ENCODE measurements around the gene TREM2. TPM values are rescaled to one million over a fixed set of nuclear protein-coding genes. Genes with fewer than 3 reads are reported as not detected.
"Not testable (repeated sequence)": the region's sequence is repeated elsewhere in the genome, so short reads cannot be mapped to it uniquely, and the experiment has no call there.

TREM2 gene
- total RNA-seq, 1 experiment from 2014 or later: not detected

- DNase-seq (ENCODE audit: low spot score): no peak
Observed at GRCh38 chr6:41155132-41155805, 7.6 kb downstream of the TREM2 start.

- DNase-seq (ENCODE audit: low spot score): no peak
Observed at GRCh38 chr6:41153992-41154625, 8.8 kb downstream of the TREM2 start, which contains the start of gene TREML1. TSS of gene TREML1 (minus strand) at chr6:41154347. CDS start at chr6:41154288, 59 bp downstream.

- DNase-seq (ENCODE audit: low spot score): no peak
Observed at GRCh38 chr6:41153451-41153850, 9.5 kb downstream of the TREM2 start.

- no peak for DNase-seq (ENCODE audit: low spot score)
Observed at GRCh38 chr6:41150671-41151070, 12.2 kb downstream of the TREM2 start.

GRCh38 chr6:41147917-41148316 lies 15.0 kb downstream of the TREM2 start:
- DNase-seq (ENCODE audit: low spot score): no peak

- DNase-seq (ENCODE audit: low spot score): no peak
Observed at GRCh38 chr6:41136911-41137310, 26.0 kb downstream of the TREM2 start.

GRCh38 chr6:41135062-41135832 lies 27.7 kb downstream of the TREM2 start:
- DNase-seq (ENCODE audit: low spot score): no peak

- DNase-seq (ENCODE audit: low spot score): no peak
Observed at GRCh38 chr6:41132254-41132653, 30.7 kb downstream of the TREM2 start.

GRCh38 chr6:41125282-41125681 lies 37.6 kb downstream of the TREM2 start:
- DNase-seq (ENCODE audit: low spot score): no peak

GRCh38 chr6:41122918-41123317 lies 40.0 kb downstream of the TREM2 start:
- no peak for DNase-seq (ENCODE audit: low spot score)

- DNase-seq (ENCODE audit: low spot score): no peak
Observed at GRCh38 chr6:41122373-41122772, 40.5 kb downstream of the TREM2 start.

GRCh38 chr6:41120058-41120457 lies 42.9 kb downstream of the TREM2 start:
- no peak for DNase-seq (ENCODE audit: low spot score)

GRCh38 chr6:41119508-41119907 lies 43.4 kb downstream of the TREM2 start:
- DNase-seq (ENCODE audit: low spot score): no peak

- not testable (repeated sequence) for DNase-seq (ENCODE audit: low spot score)
Observed at GRCh38 chr6:41115027-41115426, 47.9 kb downstream of the TREM2 start.

GRCh38 chr6:41111017-41111416 lies 51.9 kb downstream of the TREM2 start:
- no peak for DNase-seq (ENCODE audit: low spot score)

Other genes starting within 250 kb of the TREM2 start
- 1.1 and 4.2 TPM in 2 replicates for gene UNC5CL, start 123.9 kb downstream of the TREM2 start, total RNA-seq (2014; rRNA removed; shearing (Covaris generic))
- gene TSPO2, start 120.6 kb downstream of the TREM2 start, total RNA-seq (2014; rRNA removed; shearing (Covaris generic)): not detected in 2 replicates
- not detected in 2 replicates for gene APOBEC2, start 109.9 kb downstream of the TREM2 start, total RNA-seq (2014; rRNA removed; shearing (Covaris generic))
- gene OARD1, start 90.8 kb downstream of the TREM2 start, total RNA-seq (2014; rRNA removed; shearing (Covaris generic)): 14.5 and 20.2 TPM in 2 replicates
- gene NFYA, start 90.1 kb downstream of the TREM2 start, total RNA-seq (2014; rRNA removed; shearing (Covaris generic)): 18.5 and 21.8 TPM in 2 replicates
- not detected in 2 replicates for gene TREML1, start 8.8 kb downstream of the TREM2 start, total RNA-seq (2014; rRNA removed; shearing (Covaris generic))
- gene TREML2, start 38.0 kb upstream of the TREM2 start, total RNA-seq (2014; rRNA removed; shearing (Covaris generic)): 3.1 and 3.3 TPM in 2 replicates
- gene TREML4, start 65.2 kb upstream of the TREM2 start, total RNA-seq (2014; rRNA removed; shearing (Covaris generic)): not detected in 2 replicates
- 0.18 TPM in 1 of 2 replicates, not detected in the other for gene TREM1, start 123.6 kb upstream of the TREM2 start, total RNA-seq (2014; rRNA removed; shearing (Covaris generic))
- gene NCR2, start 172.5 kb upstream of the TREM2 start, total RNA-seq (2014; rRNA removed; shearing (Covaris generic)): not detected in 2 replicates

Measured in HT-29 (cell line).